Measurements from ENCODE around the gene LSS.

GRCh38 chr21:46181953-46182547 is 46.5 kb downstream of the LSS start:
- TF ChIP-seq, protein P1, sequence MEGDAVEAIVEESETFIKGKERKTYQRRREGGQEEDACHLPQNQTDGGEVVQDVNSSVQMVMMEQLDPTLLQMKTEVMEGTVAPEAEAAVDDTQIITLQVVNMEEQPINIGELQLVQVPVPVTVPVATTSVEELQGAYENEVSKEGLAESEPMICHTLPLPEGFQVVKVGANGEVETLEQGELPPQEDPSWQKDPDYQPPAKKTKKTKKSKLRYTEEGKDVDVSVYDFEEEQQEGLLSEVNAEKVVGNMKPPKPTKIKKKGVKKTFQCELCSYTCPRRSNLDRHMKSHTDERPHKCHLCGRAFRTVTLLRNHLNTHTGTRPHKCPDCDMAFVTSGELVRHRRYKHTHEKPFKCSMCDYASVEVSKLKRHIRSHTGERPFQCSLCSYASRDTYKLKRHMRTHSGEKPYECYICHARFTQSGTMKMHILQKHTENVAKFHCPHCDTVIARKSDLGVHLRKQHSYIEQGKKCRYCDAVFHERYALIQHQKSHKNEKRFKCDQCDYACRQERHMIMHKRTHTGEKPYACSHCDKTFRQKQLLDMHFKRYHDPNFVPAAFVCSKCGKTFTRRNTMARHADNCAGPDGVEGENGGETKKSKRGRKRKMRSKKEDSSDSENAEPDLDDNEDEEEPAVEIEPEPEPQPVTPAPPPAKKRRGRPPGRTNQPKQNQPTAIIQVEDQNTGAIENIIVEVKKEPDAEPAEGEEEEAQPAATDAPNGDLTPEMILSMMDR (IDR thresholded peaks at IDR 0.05): no peak
- no peak for TF ChIP-seq EZH2phosphoT487 (IDR thresholded peaks at IDR 0.05)

Measured in neural progenitor cell (in vitro differentiated cells).